T-cell (primary cell): ENCODE results near the gene CYP1B1. TPM values are rescaled to one million over a fixed set of nuclear protein-coding genes. Genes with fewer than 3 reads are reported as not detected.

ENCODE experiments used
- ATAC-seq, 4 experiments: fragments of 200-7000 bp in 3 of 4; fragments of 150-1000 bp in 1 of 4; cut with Tn5 transposase; replicated peaks in 1 of 4; 1 replicate in 3 of 4; 2 replicates in 1 of 4; pipeline ENCODE4 v1.10.0; 2021; ENCODE audit warnings: moderate library complexity in 3 of 4, mild to moderate bottlenecking in 2 of 4, moderate number of reproducible peaks in 1 of 4
- CTCF ChIA-PET, 2 donors: fragments of 300-600 bp; sonication (Branson Sonifier 250); formaldehyde crosslinking; loops; one replicate each; lab custom pipeline; 2022; ENCODE audit warnings: antibody characterized with exemption in 2 of 2; lab: Charles Lee
- POLR2A ChIA-PET, 2 donors: fragments of 300-600 bp; sonication (Branson Sonifier 250); formaldehyde crosslinking; loops; one replicate each; lab custom pipeline; 2022; ENCODE audit warnings: antibody characterized with exemption in 2 of 2; lab: Charles Lee
- DNase-seq, 35 experiments: peaks; one replicate each; pipeline versions ENCODE4 v3.0.0 to v3.0.0-alpha.2; 2013 to 2023
- H3K27ac ChIP-seq: one replicate; pipeline ENCODE4 v1.5.1; 2013; ENCODE audit warnings: low read length
- H3K27me3 ChIP-seq, 2 experiments: replicated peaks in 1 of 2; 1 replicate in 1 of 2; 2 replicates in 1 of 2; pipeline versions ENCODE4 v1.6.1 to v1.7.0; 2013; ENCODE audit warnings: low read length in 1 of 2, mixed read lengths in 1 of 2; ENCODE audit not compliant: control insufficient read depth in 2 of 2, insufficient read depth in 2 of 2; ENCODE audit errors: extremely low read depth in 1 of 2
- H3K36me3 ChIP-seq, 2 donors: 1 replicate in 1 of 2; 2 replicates in 1 of 2; pipeline versions ENCODE4 v1.6.1 to v1.7.0; 2013; ENCODE audit warnings: low read length in 1 of 2; ENCODE audit not compliant: control insufficient read depth in 2 of 2, insufficient read depth in 1 of 2; ENCODE audit errors: extremely low read depth in 1 of 2
- H3K4me1 ChIP-seq, 2 experiments: 1 replicate in 1 of 2; 2 replicates in 1 of 2; pipeline versions ENCODE4 v1.6.1 to v1.7.0; 2013; ENCODE audit warnings: low read length in 2 of 2, mixed read lengths in 1 of 2; ENCODE audit not compliant: insufficient read depth in 2 of 2, control insufficient read depth in 1 of 2; ENCODE audit errors: extremely low read depth in 1 of 2
- H3K4me3 ChIP-seq, 2 donors: 1 replicate in 1 of 2; 2 replicates in 1 of 2; pipeline versions ENCODE4 v1.5.1 to v1.7.0; 2013; ENCODE audit warnings: mild to moderate bottlenecking in 2 of 2, low read length in 1 of 2, moderate library complexity in 1 of 2; ENCODE audit not compliant: control insufficient read depth in 1 of 2; ENCODE audit errors: extremely low read depth in 1 of 2
- H3K9me3 ChIP-seq: 2 replicates; pipeline ENCODE4 v1.7.0; 2013
- H3K27ac Mint-ChIP-seq, 2 donors: one replicate each; pipeline ENCODE4 v1.8.0; 2020 to 2021; ENCODE audit warnings: mild to moderate bottlenecking in 2 of 2, mixed read lengths in 2 of 2
- H3K27me3 Mint-ChIP-seq, 2 donors: one replicate each; pipeline ENCODE4 v1.8.0; 2021 to 2022; ENCODE audit warnings: mixed read lengths in 2 of 2
- H3K36me3 Mint-ChIP-seq: one replicate; pipeline ENCODE4 v1.8.0; 2021; ENCODE audit warnings: mixed read lengths
- H3K4me1 Mint-ChIP-seq, 3 donors: one replicate each; pipeline ENCODE4 v1.8.0; 2020 to 2022; ENCODE audit warnings: mixed read lengths in 3 of 3, mild to moderate bottlenecking in 1 of 3
- H3K4me3 Mint-ChIP-seq, 3 donors: one replicate each; pipeline ENCODE4 v1.8.0; 2020 to 2022; ENCODE audit warnings: mild to moderate bottlenecking in 3 of 3, mixed read lengths in 3 of 3, moderate library complexity in 3 of 3
- H3K9me3 Mint-ChIP-seq, 3 donors: one replicate each; pipeline ENCODE4 v1.8.0; 2020 to 2022; ENCODE audit warnings: mixed read lengths in 3 of 3
- WGBS: methylation state at CpG from one replicate; pipeline ENCODE4 v1.1.5; 2013; ENCODE audit warnings: missing lambda C conversion rate; ENCODE audit not compliant: insufficient coverage; 5-methylcytosine and 5-hydroxymethylcytosine counted together
- total RNA-seq, 35 experiments: library from RNA in 6 of 35; stranded (reverse) in 6 of 35; fragments of 120-200 nt in 1 of 35; gene quantifications; one replicate each; pipeline versions ENCODE4 v1.2.1 to v1.2.4 and lab custom pipeline; 2013 to 2026

Gene CYP1B1
- total RNA-seq, 5 donors from 2014 or later (not counting 1 experiment from before 2014, with no cell fraction given): 0.66 to 0.85 (median 0.76) TPM; not detected in 2

GRCh38 chr2:38074058-38074763 lies 1.7 kb downstream of the CYP1B1 start:
- Mint-ChIP-seq H3K27me3 (peaks cover 41 to 58% of the 10 kb centered on the region in 2 donors), H3K9me3 (no peaks in the 10 kb centered on the region), H3K36me3 (no peaks in the 10 kb centered on the region), H3K27ac (peak overlapping the region in 1 of 2 donors; percentile 57), H3K4me3 (peak overlapping the region; percentile 18 to 62 (median 37)), H3K4me1 (peaks cover 9 to 26% (median 25%) of the 10 kb centered on the region in 3 donors)
- H3K4me1 ChIP-seq: peaks cover 0 to 21% of the 10 kb centered on the region in 2 experiments
- no peak overlapping the region for H3K27ac ChIP-seq
- H3K27me3 ChIP-seq: peaks cover 13 to 55% of the 10 kb centered on the region in 2 experiments
- H3K9me3 ChIP-seq: no peaks in the 10 kb centered on the region
- ATAC-seq (no peak), DNase-seq (no peak)
- ChIA-PET CTCF (no interaction called here), POLR2A (no interaction called here)
- H3K4me3 ChIP-seq: no peak overlapping the region
- WGBS: 6% methylated on average over 55 of the region's 58 CpGs
- no peaks in the 10 kb centered on the region for H3K36me3 ChIP-seq

GRCh38 chr2:38073211-38074057 lies 2.5 kb downstream of the CYP1B1 start:
- POLR2A ChIA-PET: no interaction called here
- Histone ChIP-seq H3K27me3 (peaks cover 12 to 55% of the 10 kb centered on the region in 2 experiments), H3K4me1 (peaks cover 0 to 21% of the 10 kb centered on the region in 2 experiments), H3K9me3 (no peaks in the 10 kb centered on the region), H3K4me3 (no peak overlapping the region), H3K36me3 (no peaks in the 10 kb centered on the region), H3K27ac (no peak overlapping the region)
- CTCF ChIA-PET: no interaction called here
- H3K4me1 Mint-ChIP-seq: peaks cover 9 to 26% (median 25%) of the 10 kb centered on the region in 3 donors
- no peak for DNase-seq
- peaks cover 34 to 54% of the 10 kb centered on the region in 2 donors for H3K27me3 Mint-ChIP-seq
- 17% methylated on average over 11 of the region's 32 CpGs for WGBS
- H3K9me3 Mint-ChIP-seq: no peaks in the 10 kb centered on the region
- peak overlapping the region; percentile 18 to 62 (median 37) for H3K4me3 Mint-ChIP-seq
- peak overlapping the region in 1 of 2 donors; percentile 57 for H3K27ac Mint-ChIP-seq
- no peak for ATAC-seq
- no peaks in the 10 kb centered on the region for H3K36me3 Mint-ChIP-seq

- peaks cover 10 to 32% of the 10 kb centered on the region in 2 experiments for H3K27me3 ChIP-seq
- 46% methylated on average over 3 of the region's 3 CpGs for WGBS
- H3K4me3 Mint-ChIP-seq: no peak overlapping the region
- H3K36me3 ChIP-seq: no peaks in the 10 kb centered on the region
- no peaks in the 10 kb centered on the region for H3K36me3 Mint-ChIP-seq
- ChIA-PET CTCF (no interaction called here), POLR2A (no interaction called here)
- H3K27ac Mint-ChIP-seq: no peak overlapping the region
- H3K4me3 ChIP-seq: no peak overlapping the region
- peaks cover 22 to 38% of the 10 kb centered on the region in 2 donors for H3K27me3 Mint-ChIP-seq
- peaks cover 9 to 14% (median 14%) of the 10 kb centered on the region in 3 donors for H3K4me1 Mint-ChIP-seq
- peaks cover 0 to 8% of the 10 kb centered on the region in 2 experiments for H3K4me1 ChIP-seq
- H3K9me3 ChIP-seq: no peaks in the 10 kb centered on the region
- H3K9me3 Mint-ChIP-seq: no peaks in the 10 kb centered on the region
- ATAC-seq (no peak), DNase-seq (no peak)
- H3K27ac ChIP-seq: no peak overlapping the region
Observed at GRCh38 chr2:38070438-38070837, 5.5 kb downstream of the CYP1B1 start.

- Mint-ChIP-seq H3K4me3 (no peak overlapping the region), H3K9me3 (no peaks in the 10 kb centered on the region), H3K27ac (no peak overlapping the region), H3K36me3 (no peaks in the 10 kb centered on the region), H3K27me3 (peaks cover 16 to 21% of the 10 kb centered on the region in 2 donors), H3K4me1 (peaks cover 0 to 1% (median 1%) of the 10 kb centered on the region in 3 donors)
- CTCF ChIA-PET: no interaction called here
- POLR2A ChIA-PET: no interaction called here
- Histone ChIP-seq H3K4me1 (no peaks in the 10 kb centered on the region), H3K9me3 (no peaks in the 10 kb centered on the region), H3K36me3 (no peaks in the 10 kb centered on the region), H3K27ac (no peak overlapping the region), H3K27me3 (peaks cover 11% of the 10 kb centered on the region in 2 experiments), H3K4me3 (no peak overlapping the region)
- 100% methylated on average over 3 of the region's 4 CpGs for WGBS
- ATAC-seq: no peak
- no peak for DNase-seq
Observed at GRCh38 chr2:38068234-38068633, 7.7 kb downstream of the CYP1B1 start.

GRCh38 chr2:38066421-38067115 lies 9.4 kb downstream of the CYP1B1 start:
- Mint-ChIP-seq H3K4me1 (no peaks in the 10 kb centered on the region), H3K27ac (no peak overlapping the region), H3K27me3 (peaks cover 12% of the 10 kb centered on the region in 2 donors), H3K9me3 (no peaks in the 10 kb centered on the region), H3K36me3 (no peaks in the 10 kb centered on the region), H3K4me3 (no peak overlapping the region)
- CTCF ChIA-PET: no interaction called here
- no peak for DNase-seq
- H3K4me3 ChIP-seq: no peak overlapping the region
- H3K4me1 ChIP-seq: no peaks in the 10 kb centered on the region
- POLR2A ChIA-PET: no interaction called here
- ATAC-seq: no peak
- peaks cover 8 to 9% of the 10 kb centered on the region in 2 experiments for H3K27me3 ChIP-seq
- no CpG with 5 or more reads among the region's 6 CpGs for WGBS
- no peak overlapping the region for H3K27ac ChIP-seq
- no peaks in the 10 kb centered on the region for H3K36me3 ChIP-seq
- no peaks in the 10 kb centered on the region for H3K9me3 ChIP-seq

- no peaks in the 10 kb centered on the region for H3K4me1 Mint-ChIP-seq
- peaks cover 7 to 8% of the 10 kb centered on the region in 2 donors for H3K27me3 Mint-ChIP-seq
- Histone ChIP-seq H3K9me3 (no peaks in the 10 kb centered on the region), H3K27me3 (peaks cover 4 to 7% of the 10 kb centered on the region in 2 experiments), H3K4me1 (no peaks in the 10 kb centered on the region), H3K36me3 (no peaks in the 10 kb centered on the region), H3K27ac (no peak overlapping the region), H3K4me3 (no peak overlapping the region)
- H3K27ac Mint-ChIP-seq: no peak overlapping the region
- ChIA-PET CTCF (no interaction called here), POLR2A (no interaction called here)
- H3K9me3 Mint-ChIP-seq: no peaks in the 10 kb centered on the region
- no peak for ATAC-seq
- H3K4me3 Mint-ChIP-seq: no peak overlapping the region
- no peaks in the 10 kb centered on the region for H3K36me3 Mint-ChIP-seq
- DNase-seq: no peak
- WGBS: 88% methylated on average over 1 of the region's 6 CpGs
Observed at GRCh38 chr2:38065502-38066135, 10.3 kb downstream of the CYP1B1 start.
